HG03139 (cell line): ENCODE results near the gene UNC5CL.

Experiments
- ATAC-seq: cut with Tn5 transposase; IDR thresholded peaks from one replicate; pipeline ENCODE4 v1.9.1; 2021; ENCODE audit not compliant: unreplicated experiment

Gene UNC5CL

DNA sequence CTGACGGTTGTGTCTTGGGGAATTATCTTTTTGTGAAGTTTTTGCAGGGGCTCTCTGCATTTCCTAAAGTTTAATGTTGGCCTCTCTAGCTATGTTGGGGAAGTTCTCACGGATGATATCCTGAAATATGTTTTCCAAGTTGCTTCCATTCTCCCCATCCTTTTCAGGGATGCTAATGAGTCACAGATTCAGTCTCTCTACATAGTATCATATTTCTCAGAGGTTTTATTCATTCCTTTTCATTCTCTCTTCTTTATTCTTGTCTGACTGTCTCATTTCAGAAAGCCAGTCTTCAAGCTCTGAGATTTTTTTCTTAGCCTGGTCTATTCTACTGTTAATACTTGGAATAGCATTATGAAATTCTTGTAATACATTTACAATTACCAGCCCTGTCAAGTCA is 61.3 kb downstream of the UNC5CL start:
- ATAC-seq = no peak

DNA sequence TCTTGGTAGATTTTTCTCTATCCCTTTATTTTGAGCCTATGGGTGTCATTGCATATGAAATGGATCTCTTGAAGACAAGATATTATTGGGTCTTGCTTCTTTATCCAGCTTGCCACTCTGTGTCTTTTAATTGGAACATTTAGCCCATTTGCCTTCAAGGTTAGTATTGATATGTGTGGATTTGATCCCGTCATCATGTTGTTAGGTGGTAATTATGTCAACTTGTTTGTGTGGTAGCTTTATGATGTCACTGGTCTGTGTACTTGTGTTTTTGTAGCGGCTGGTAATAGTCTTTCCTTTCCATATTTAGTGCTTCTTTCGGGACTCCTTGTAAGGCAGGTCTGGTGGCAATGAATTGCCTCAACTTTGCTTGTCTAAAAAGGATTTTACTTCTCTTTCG is 61.9 kb downstream of the UNC5CL start:
- ATAC-seq = no peak
